NCI-H774 (cell line): ENCODE data around the gene SEC11A.
"Not testable (repeated sequence)": the region's sequence is repeated elsewhere in the genome, so short reads cannot be mapped to it uniquely, and the experiment has no call there.

ENCODE experiments used
- DNase-seq: peaks from one replicate; lab custom pipeline; 2025; lab: John Stamatoyannopoulos, UW

Gene SEC11A

DNA sequence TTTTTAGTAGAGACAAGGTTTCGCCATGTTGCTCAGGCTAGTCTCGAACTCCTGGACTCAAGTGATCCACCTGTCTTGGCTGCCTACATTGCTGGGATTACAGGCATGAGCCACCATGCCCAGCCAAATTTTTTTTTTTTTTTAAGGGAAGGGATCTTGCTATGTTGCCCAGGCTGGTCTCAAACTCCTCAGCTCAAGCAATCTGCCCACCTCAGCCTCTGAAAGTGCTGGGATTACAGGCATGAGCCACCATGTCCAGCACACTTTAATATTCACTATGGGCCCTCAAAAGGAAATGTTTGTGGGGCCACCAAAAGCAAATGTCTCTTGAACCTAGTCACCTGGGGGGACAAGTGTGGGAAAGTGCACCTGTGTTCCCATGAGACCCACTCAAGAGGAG, 73.3 kb downstream of the SEC11A start:
- DNase-seq = not testable (repeated sequence)

DNA sequence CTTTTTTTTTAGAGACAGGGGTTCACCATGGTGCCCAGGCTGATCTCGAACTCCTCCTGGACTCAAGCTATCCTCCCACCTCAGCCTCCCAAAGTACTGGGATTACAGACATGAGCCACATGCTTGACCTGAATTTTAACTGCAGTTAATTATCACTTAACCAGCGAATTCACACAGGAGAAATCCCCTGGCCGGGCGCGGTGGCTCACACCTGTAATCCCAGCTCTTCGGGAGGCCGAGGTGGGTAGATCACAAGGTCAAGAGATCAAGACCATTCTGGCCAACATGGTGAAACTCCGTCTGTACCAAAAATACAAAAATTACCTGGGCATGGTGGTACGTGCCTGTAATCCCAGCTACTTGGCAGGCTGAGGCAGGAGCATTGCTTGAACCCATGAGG, 74.1 kb downstream of the SEC11A start:
- not testable (repeated sequence) for DNase-seq

- no peak for DNase-seq
Measured at GRCh38 chr15:84638103-84638502, 77.8 kb downstream of the SEC11A start.

- no peak for DNase-seq
Measured at GRCh38 chr15:84634228-84634837, 81.6 kb downstream of the SEC11A start.

GRCh38 chr15:84633311-84634227, 82.4 kb downstream of the SEC11A start:
- peak; percentile 10 for DNase-seq

DNA sequence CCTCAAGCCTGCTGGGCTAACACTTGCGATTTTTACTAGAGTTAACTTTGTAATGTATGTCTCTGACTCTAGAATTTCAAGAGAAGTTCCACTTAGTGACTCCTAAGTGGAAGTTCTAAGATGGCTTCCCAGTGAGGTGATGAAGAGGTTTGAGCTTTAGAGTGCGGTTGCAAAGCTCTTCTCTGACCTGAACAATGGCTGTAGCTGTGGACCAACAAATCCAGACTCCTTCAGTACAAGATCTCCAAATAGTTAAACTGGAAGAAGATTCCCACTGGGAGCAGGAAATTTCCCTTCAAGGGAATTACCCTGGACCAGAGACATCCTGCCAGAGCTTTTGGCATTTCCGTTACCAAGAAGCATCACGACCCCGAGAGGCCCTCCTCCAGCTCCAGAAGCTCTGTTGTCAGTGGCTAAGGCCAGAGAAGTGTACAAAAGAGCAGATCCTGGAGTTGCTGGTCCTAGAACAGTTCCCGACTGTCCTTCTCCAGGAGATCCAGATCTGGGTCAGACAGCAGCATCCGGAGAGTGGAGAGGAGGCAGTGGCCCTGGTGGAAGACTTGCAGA, 84.2 kb downstream of the SEC11A start:
- DNase-seq = no peak

GRCh38 chr15:84629033-84629432, 86.9 kb downstream of the SEC11A start:
- DNase-seq = no peak

DNA sequence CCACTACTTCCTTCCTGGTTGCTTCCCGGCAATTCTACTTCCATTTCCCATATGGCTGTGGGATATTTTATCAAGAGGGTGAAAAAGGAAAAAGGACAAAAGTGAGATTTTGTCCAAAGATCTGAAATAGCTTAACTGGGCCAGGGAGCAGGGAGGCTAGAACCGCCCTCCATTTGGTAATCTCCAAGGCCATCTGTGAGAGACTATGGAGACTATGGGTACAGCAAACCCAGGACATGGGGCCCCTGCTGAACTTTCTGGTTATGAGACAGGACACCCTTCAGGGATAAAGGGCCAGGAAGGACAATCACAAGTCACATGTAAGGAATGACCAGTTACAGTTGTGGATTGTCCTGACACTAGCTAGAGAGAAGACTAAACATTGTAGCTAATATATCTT, 90.8 kb downstream of the SEC11A start:
- DNase-seq = no peak

GRCh38 chr15:84624359-84624758, 91.6 kb downstream of the SEC11A start:
- DNase-seq = no peak

GRCh38 chr15:84621358-84621979, 94.5 kb downstream of the SEC11A start:
- no peak for DNase-seq

- no peak for DNase-seq
Measured at GRCh38 chr15:84620626-84621025, 95.3 kb downstream of the SEC11A start.
